A204.1 (cell line): ENCODE data around the gene SOX5.
"Not testable (repeated sequence)": the region's sequence is repeated elsewhere in the genome, so short reads cannot be mapped to it uniquely, and the experiment has no call there.

ENCODE experiments used
- FAIRE-seq: peaks from 2 replicates; lab custom pipeline; 2012; peaks lifted over from hg19 to GRCh38; lab: Jason Lieb, UNC

SOX5 gene

GRCh38 chr12:23540572-23540971 lies 408.9 kb downstream of the SOX5 start:
- no peak for FAIRE-seq

GRCh38 chr12:23536293-23536692 lies 413.2 kb downstream of the SOX5 start:
- no peak for FAIRE-seq

GRCh38 chr12:23535441-23535840 lies 414.0 kb downstream of the SOX5 start:
- FAIRE-seq = no peak

GRCh38 chr12:23534196-23534595 lies 415.3 kb downstream of the SOX5 start:
- no peak for FAIRE-seq

GRCh38 chr12:23533699-23534098 lies 415.8 kb downstream of the SOX5 start:
- FAIRE-seq = no peak

- no peak for FAIRE-seq
Observed at GRCh38 chr12:23533265-23533664, 416.2 kb downstream of the SOX5 start.

GRCh38 chr12:23528316-23528715 lies 421.2 kb downstream of the SOX5 start:
- no peak for FAIRE-seq

GRCh38 chr12:23525450-23526072 lies 423.9 kb downstream of the SOX5 start:
- no peak for FAIRE-seq

- FAIRE-seq = no peak
Observed at GRCh38 chr12:23523339-23523738, 426.1 kb downstream of the SOX5 start.

GRCh38 chr12:23519444-23519843 lies 430.0 kb downstream of the SOX5 start:
- FAIRE-seq = not testable (repeated sequence)

- FAIRE-seq = not testable (repeated sequence)
Observed at GRCh38 chr12:23515785-23516184, 433.7 kb downstream of the SOX5 start.

- FAIRE-seq = no peak
Observed at GRCh38 chr12:23510484-23510883, 439.0 kb downstream of the SOX5 start.

- FAIRE-seq = not testable (repeated sequence)
Observed at GRCh38 chr12:23509832-23510231, 439.6 kb downstream of the SOX5 start.

- FAIRE-seq = not testable (repeated sequence)
Observed at GRCh38 chr12:23507785-23508184, 441.7 kb downstream of the SOX5 start.

GRCh38 chr12:23505736-23506135 lies 443.7 kb downstream of the SOX5 start:
- FAIRE-seq = not testable (repeated sequence)

- FAIRE-seq = no peak
Observed at GRCh38 chr12:23504641-23505399, 444.6 kb downstream of the SOX5 start.

GRCh38 chr12:23504043-23504442 lies 445.4 kb downstream of the SOX5 start:
- no peak for FAIRE-seq

- FAIRE-seq = no peak
Observed at GRCh38 chr12:23503544-23503943, 445.9 kb downstream of the SOX5 start.

- FAIRE-seq = no peak
Observed at GRCh38 chr12:23502259-23502658, 447.2 kb downstream of the SOX5 start.

GRCh38 chr12:23495472-23495871 lies 454.0 kb downstream of the SOX5 start:
- FAIRE-seq = no peak

- FAIRE-seq = no peak
Observed at GRCh38 chr12:23493672-23494071, 455.8 kb downstream of the SOX5 start.

GRCh38 chr12:23491029-23491428 lies 458.4 kb downstream of the SOX5 start:
- FAIRE-seq = not testable (repeated sequence)

- no peak for FAIRE-seq
Observed at GRCh38 chr12:23488130-23488529, 461.3 kb downstream of the SOX5 start.

- FAIRE-seq = no peak
Observed at GRCh38 chr12:23484238-23484637, 465.2 kb downstream of the SOX5 start.
